Measurements from ENCODE around the gene CCDC63. TPM values are rescaled to one million over a fixed set of nuclear protein-coding genes. Genes with fewer than 3 reads are reported as not detected.

Gene CCDC63
- total and polyA plus RNA-seq, 2 donors (not counting 3 experiments of a cell fraction or from before 2014, with no cell fraction given): not detected

- Histone ChIP-seq H3K4me1 (ENCODE audit: control insufficient read depth, extremely low read depth, insufficient read depth, low read length) (no peaks in the 10 kb centered on the region), H3K4me3 (replicated peaks in 1 of 3; ENCODE audit: insufficient read depth in 1 of 3, low read depth in 1 of 3, low read length in 3 of 3) (no peak overlapping the region), H3K79me2 (ENCODE audit: control insufficient read depth, insufficient read depth, low read length) (no peaks in the 10 kb centered on the region), H4K20me1 (replicated peaks; ENCODE audit: control insufficient read depth, extremely low read depth, insufficient read depth, low read length) (no peaks in the 10 kb centered on the region), H3K9me1 (replicated peaks; ENCODE audit: control insufficient read depth, extremely low read depth, insufficient read depth, low read length) (no peaks in the 10 kb centered on the region), H3K27ac (ENCODE audit: insufficient read depth, low read depth, low read length) (no peak overlapping the region), H3K36me3 (ENCODE audit: control insufficient read depth in 2 of 2, extremely low read depth in 1 of 2, insufficient read depth in 2 of 2, low read length in 2 of 2) (no peaks in the 10 kb centered on the region), H3K9ac (replicated peaks; ENCODE audit: extremely low read depth, insufficient read depth, low read length) (no peak overlapping the region), H3K9me3 (replicated peaks; ENCODE audit: control insufficient read depth, insufficient read depth, low read length) (no peaks in the 10 kb centered on the region), H3K4me2 (ENCODE audit: insufficient read depth, low read length) (no peak overlapping the region), H2AFZ (ENCODE audit: low read depth, low read length) (no peak overlapping the region), H3K27me3 (ENCODE audit: control insufficient read depth in 2 of 2, insufficient read depth in 2 of 2, low read length in 2 of 2) (no peaks in the 10 kb centered on the region)
- TF ChIP-seq MYC (IDR thresholded peaks at IDR 0.05; ENCODE audit: low read depth, low read length): no peak
- TF ChIP-seq CTCF (IDR thresholded peaks at IDR 0.05; ENCODE audit: extremely low read depth in 1 of 2, insufficient read depth in 1 of 2, low read depth in 1 of 2, low read length in 2 of 2): no peak
- no peak for TF ChIP-seq POLR2AphosphoS5 (IDR thresholded peaks at IDR 0.05; ENCODE audit: insufficient read depth, low read depth, low read length)
- no peak for TF ChIP-seq GATA2 (IDR thresholded peaks at IDR 0.05; ENCODE audit: insufficient read depth, insufficient read length, low read depth, low read length)
- no peak for TF ChIP-seq FOS (IDR thresholded peaks at IDR 0.05; ENCODE audit: borderline replicate concordance, insufficient read depth, low read length)
- TF ChIP-seq MAX (IDR thresholded peaks at IDR 0.05; ENCODE audit: insufficient read depth, insufficient read length): no peak
- TF ChIP-seq JUN (IDR thresholded peaks at IDR 0.05; ENCODE audit: borderline replicate concordance, insufficient read depth, insufficient read length, low read depth): no peak
- no peak for TF ChIP-seq EZH2 (IDR thresholded peaks at IDR 0.05; ENCODE audit: borderline replicate concordance, low read depth, low read length, severe bottlenecking)
- no peak for TF ChIP-seq POLR2A (IDR thresholded peaks at IDR 0.05; ENCODE audit: low read depth, low read length)
- intact Hi-C loops (cut with micrococcal nuclease): no loop called here
- dilution Hi-C loops (cut with MboI; ENCODE audit: extremely low pct_ligation_motif_present, low sequenced_read_pairs): no loop called here
- FAIRE-seq (no peak), DNase-seq (ENCODE audit: low read depth, low spot score) (no peak)
- no TSS peak for BruUV-seq (replicated peaks)
- ChIA-PET POLR2A (no interaction called here), CTCF (interaction anchor here (1.0 to 2.1 kb wide), 4 partner anchors 62 to 224 kb away, joined by 3 to 11 read pairs (median 4); no protein-coding TSS in a partner anchor)
Measured at GRCh38 chr12:110825530-110825929, 21.3 kb upstream of the CCDC63 start.

All from endothelial cell of umbilical vein (primary cell).